GM23248 (cell line): ENCODE data around the gene KCNA2.

Experiments
- EZH2 ChIP-seq: fragments of 200-600 bp; sonication (generic); IDR thresholded peaks from 2 replicates; pipeline ENCODE4 v1.6.1; 2018; ENCODE audit warnings: antibody characterized with exemption, mild to moderate bottlenecking; ENCODE audit not compliant: insufficient read depth, poor library complexity, severe bottlenecking
- EZH2phosphoT487 ChIP-seq: fragments of 200-600 bp; sonication (generic); IDR thresholded peaks from 2 replicates; pipeline ENCODE4 v1.6.1; 2018; ENCODE audit warnings: antibody characterized with exemption, moderate library complexity, mild to moderate bottlenecking, low read depth; ENCODE audit not compliant: insufficient read depth

DNA sequence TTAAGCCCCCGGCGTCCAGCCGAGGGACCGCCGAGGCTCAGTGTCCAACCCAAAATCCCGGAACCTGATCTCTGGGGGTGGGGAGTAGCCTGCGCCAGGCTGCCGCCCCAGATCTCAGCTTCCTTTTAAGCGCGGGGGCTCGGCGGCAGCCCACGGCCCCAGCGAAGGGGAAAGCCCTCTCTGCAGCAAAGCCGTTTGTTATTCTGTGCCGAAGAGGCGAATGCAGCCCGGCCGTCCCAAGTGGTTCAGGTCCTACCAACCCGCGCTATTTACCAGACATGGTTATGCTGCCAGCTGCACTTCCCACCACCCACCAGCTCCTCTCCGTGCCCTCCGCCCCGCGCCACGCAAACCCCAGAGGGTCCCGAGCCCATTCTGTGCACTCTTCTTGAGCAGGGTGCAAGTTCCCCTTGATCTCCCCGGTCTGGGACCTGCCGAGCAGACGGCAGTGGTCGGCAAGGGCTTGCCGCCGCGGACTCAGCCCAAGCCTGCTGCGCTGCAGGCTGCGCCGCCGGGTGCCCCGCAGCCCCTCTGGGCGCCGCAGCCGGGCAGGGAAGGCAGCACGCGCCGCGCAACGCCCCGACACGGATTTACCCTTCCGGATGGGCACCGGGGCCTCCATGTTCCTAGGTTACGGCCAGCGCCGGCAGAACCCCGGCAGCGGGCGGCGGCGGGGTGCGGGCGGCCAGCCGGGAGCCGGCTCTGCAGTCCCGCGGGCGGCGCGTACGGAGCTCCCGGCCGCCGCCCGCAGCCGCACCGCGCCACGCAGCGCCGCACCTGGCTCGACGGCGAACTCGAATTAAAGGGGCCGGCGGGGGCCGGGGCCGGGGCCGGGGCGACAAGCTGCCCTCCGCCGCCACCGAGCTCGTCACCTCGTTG lies 738 bp upstream of the KCNA2 start:
- TF ChIP-seq EZH2phosphoT487 (no peak; the same call in 1 of the 2 replicates), EZH2 (peak; percentile 97)
